GM12874 (cell line): Measurements from ENCODE around the gene CD81.

Experiments
- TF ChIP-seq, protein P1 (sequence below): IDR thresholded peaks from 2 replicates; pipeline ENCODE4 v1.5.1; 2011; ENCODE audit warnings: low read depth, mild to moderate bottlenecking, control low read depth, low read length, moderate library complexity; ENCODE audit not compliant: insufficient read depth

The CD81 gene

DNA sequence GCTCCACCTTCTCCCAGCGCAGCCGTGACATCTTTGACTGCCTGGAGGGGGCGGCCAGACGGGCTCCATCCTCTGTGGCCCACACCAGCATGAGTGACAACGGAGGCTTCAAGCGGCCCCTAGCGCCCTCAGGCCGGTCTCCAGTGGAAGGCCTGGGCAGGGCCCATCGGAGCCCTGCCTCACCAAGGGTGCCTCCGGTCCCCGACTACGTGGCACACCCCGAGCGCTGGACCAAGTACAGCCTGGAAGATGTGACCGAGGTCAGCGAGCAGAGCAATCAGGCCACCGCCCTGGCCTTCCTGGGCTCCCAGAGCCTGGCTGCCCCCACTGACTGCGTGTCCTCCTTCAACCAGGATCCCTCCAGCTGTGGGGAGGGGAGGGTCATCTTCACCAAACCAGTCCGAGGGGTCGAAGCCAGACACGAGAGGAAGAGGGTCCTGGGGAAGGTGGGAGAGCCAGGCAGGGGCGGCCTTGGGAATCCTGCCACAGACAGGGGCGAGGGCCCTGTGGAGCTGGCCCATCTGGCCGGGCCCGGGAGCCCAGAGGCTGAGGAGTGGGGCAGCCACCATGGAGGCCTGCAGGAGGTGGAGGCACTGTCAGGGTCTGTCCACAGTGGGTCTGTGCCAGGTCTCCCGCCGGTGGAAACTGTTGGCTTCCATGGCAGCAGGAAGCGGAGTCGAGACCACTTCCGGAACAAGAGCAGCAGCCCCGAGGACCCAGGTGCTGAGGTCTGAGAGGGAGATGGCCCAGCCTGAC is 26.0 kb downstream of the CD81 start:
- TF ChIP-seq, protein P1, sequence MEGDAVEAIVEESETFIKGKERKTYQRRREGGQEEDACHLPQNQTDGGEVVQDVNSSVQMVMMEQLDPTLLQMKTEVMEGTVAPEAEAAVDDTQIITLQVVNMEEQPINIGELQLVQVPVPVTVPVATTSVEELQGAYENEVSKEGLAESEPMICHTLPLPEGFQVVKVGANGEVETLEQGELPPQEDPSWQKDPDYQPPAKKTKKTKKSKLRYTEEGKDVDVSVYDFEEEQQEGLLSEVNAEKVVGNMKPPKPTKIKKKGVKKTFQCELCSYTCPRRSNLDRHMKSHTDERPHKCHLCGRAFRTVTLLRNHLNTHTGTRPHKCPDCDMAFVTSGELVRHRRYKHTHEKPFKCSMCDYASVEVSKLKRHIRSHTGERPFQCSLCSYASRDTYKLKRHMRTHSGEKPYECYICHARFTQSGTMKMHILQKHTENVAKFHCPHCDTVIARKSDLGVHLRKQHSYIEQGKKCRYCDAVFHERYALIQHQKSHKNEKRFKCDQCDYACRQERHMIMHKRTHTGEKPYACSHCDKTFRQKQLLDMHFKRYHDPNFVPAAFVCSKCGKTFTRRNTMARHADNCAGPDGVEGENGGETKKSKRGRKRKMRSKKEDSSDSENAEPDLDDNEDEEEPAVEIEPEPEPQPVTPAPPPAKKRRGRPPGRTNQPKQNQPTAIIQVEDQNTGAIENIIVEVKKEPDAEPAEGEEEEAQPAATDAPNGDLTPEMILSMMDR = no peak

- TF ChIP-seq, protein P1 = no peak
Observed at GRCh38 chr11:2404735-2405196, 27.7 kb downstream of the CD81 start.

DNA sequence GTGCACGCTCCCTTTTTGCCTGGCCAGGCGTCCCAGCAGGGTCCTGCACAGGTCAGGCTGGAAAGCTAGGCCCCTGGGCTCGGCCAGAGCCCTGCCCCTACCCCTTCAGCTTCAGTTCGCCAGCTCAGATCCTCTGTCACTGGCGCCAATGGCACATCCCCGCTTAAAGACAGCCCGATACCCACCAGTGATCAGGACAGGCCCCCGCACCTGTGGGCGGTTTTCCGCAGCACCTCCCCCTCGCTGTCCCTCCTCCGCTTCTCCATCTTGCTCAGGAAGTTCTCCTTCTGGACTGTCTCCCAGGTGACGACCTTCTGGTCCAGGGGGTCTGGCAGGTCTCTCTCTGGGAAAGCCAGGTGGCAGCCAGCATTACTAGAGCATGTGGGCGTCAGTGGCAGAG is 29.3 kb downstream of the CD81 start:
- TF ChIP-seq, protein P1 = no peak

DNA sequence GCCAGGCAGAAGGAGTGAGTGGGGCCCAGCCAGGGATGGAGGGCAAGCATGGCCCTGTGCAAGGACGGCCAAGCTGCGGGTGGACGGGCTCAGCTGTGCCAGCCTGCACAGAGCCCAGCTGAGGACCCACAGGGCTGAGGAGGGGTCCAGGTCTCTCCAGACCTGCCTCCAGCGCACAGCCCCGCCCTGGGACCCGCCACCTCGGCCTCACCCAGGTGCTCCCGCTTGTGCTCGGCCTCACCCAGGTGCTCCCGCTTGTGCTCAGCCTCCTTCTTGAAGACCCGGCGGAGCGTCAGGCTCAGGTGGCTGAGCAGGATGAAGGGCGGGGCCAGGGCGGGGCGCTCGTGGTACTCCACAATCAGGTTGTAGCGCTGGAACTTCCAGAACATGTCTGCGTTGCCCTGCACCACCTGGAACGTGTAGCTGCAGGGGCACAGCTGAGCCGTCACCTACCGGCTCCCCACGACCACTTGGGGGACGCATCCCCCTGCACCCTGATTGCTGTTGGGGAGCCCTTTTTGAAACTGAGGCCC is 29.8 kb downstream of the CD81 start:
- TF ChIP-seq, protein P1 = no peak

DNA sequence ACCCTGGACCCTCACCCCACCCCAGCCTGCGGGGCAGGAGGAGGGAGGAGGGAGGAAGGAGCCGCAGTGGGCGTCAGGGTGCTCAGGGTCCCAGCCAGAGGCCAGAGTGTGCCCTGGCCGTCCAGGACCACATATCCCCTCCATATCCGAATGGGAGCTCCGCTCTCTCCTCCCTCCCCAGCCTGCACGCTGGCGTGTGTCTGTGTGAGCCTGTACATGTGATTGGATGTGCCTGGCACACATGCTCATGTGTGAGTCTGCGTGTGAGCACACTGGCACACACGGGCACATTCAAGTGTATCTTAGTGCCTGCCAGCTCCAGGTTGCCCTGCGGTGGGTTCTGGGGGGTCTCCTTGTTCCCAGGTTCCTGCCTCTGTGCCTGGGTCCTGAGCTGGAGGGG is 31.6 kb downstream of the CD81 start:
- TF ChIP-seq, protein P1 = no peak

DNA sequence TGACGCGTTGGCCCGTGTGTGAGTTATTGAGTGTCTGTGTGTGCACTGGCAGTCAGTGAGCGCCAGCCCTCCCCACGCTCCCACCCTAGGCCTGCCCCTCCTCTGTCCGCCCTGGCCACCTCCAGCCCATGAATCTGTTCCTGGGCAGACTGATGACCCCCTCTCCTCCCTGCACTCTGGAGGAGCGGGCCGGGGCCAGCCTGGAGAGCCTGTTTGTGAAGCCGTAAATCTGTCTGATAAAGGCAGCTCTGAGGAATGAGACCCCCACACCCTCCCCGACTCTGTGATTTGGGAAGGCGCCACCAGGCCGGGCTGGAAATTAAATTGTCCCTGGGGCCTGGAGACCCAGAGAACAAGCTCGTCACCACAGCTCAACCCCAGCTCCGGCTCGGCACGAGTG is 32.0 kb downstream of the CD81 start:
- TF ChIP-seq, protein P1 = no peak

- TF ChIP-seq, protein P1 = no peak
Observed at GRCh38 chr11:2409611-2410468, 32.7 kb downstream of the CD81 start.
